Common myeloid progenitor, CD34-positive (primary cell): ENCODE data around the gene LYZL1.
"Not testable (repeated sequence)": the region's sequence is repeated elsewhere in the genome, so short reads cannot be mapped to it uniquely, and the experiment has no call there.

Experiments used
- CTCF ChIA-PET: fragments of 350-600 bp; sonication (Branson Sonifier 250); formaldehyde crosslinking; loops from one replicate; lab custom pipeline; 2021; ENCODE audit warnings: antibody characterized with exemption; lab: Charles Lee
- POLR2A ChIA-PET: fragments of 350-600 bp; sonication (Branson Sonifier 250); formaldehyde crosslinking; loops from one replicate; lab custom pipeline; 2021; ENCODE audit warnings: antibody characterized with exemption; lab: Charles Lee
- DNase-seq, 3 donors: peaks; one replicate each; pipeline versions ENCODE4 v3.0.0 to v3.0.0-alpha.2; 2013
- H3K27ac ChIP-seq, 2 experiments: 1 replicate in 1 of 2; 2 replicates in 1 of 2; pipeline ENCODE4 v1.7.0; 2013; ENCODE audit warnings: inconsistent platforms in 2 of 2, low read length in 2 of 2, mild to moderate bottlenecking in 2 of 2, low read depth in 1 of 2, moderate library complexity in 1 of 2; ENCODE audit not compliant: severe bottlenecking in 2 of 2, insufficient read depth in 1 of 2, poor library complexity in 1 of 2
- H3K27me3 ChIP-seq, 5 experiments: replicated peaks in 2 of 5; 1 replicate in 3 of 5; 2 replicates in 2 of 5; pipeline versions ENCODE4 v1.6.1 to v1.7.0; 2013; ENCODE audit warnings: low read length in 4 of 5, mild to moderate bottlenecking in 2 of 5, moderate library complexity in 2 of 5, inconsistent platforms in 1 of 5; ENCODE audit not compliant: insufficient read depth in 5 of 5, control insufficient read depth in 4 of 5
- H3K36me3 ChIP-seq, 4 experiments: 1 replicate in 2 of 4; 2 replicates in 2 of 4; pipeline versions ENCODE4 v1.6.1 to v1.7.0; 2013; ENCODE audit warnings: low read length in 3 of 4, control low read depth in 1 of 4, mild to moderate bottlenecking in 1 of 4; ENCODE audit not compliant: control insufficient read depth in 4 of 4, insufficient read depth in 4 of 4
- H3K4me1 ChIP-seq, 4 experiments: 1 replicate in 3 of 4; 2 replicates in 1 of 4; pipeline versions ENCODE4 v1.6.1 to v1.7.1; 2013; ENCODE audit warnings: low read length in 3 of 4, mild to moderate bottlenecking in 3 of 4, control low read depth in 1 of 4, inconsistent platforms in 1 of 4, moderate library complexity in 1 of 4; ENCODE audit not compliant: control insufficient read depth in 4 of 4, insufficient read depth in 4 of 4; ENCODE audit errors: control extremely low read depth in 1 of 4
- H3K4me3 ChIP-seq, 7 experiments: 1 replicate in 4 of 7; 2 replicates in 3 of 7; pipeline versions ENCODE4 v1.5.1 to v1.7.0; 2013; ENCODE audit warnings: mild to moderate bottlenecking in 7 of 7, low read length in 6 of 7, moderate library complexity in 6 of 7, inconsistent platforms in 2 of 7, low read depth in 2 of 7, control low read depth in 1 of 7; ENCODE audit not compliant: insufficient read depth in 4 of 7, control insufficient read depth in 1 of 7; ENCODE audit errors: extremely low read depth in 1 of 7
- H3K9me3 ChIP-seq, 5 experiments: 1 replicate in 4 of 5; 2 replicates in 1 of 5; pipeline versions ENCODE4 v1.6.1 to v1.7.1; 2013; ENCODE audit warnings: low read length in 4 of 5, mild to moderate bottlenecking in 2 of 5, inconsistent platforms in 1 of 5, low read depth in 1 of 5, moderate library complexity in 1 of 5; ENCODE audit not compliant: control insufficient read depth in 4 of 5, insufficient read depth in 2 of 5; ENCODE audit errors: control extremely low read depth in 1 of 5
- WGBS: methylation state at CpG from one replicate; pipeline ENCODE4 v1.1.5; 2013; ENCODE audit not compliant: insufficient coverage; 5-methylcytosine and 5-hydroxymethylcytosine counted together

Gene LYZL1

GRCh38 chr10:29304264-29304994 lies 15.6 kb downstream of the LYZL1 start:
- peak overlapping the region in 4 of 7 experiments; percentile 19 to 69 (median 40) for H3K4me3 ChIP-seq
- CTCF ChIA-PET: interaction anchor here (1.0 to 2.4 kb wide), 10 partner anchors 9 to 675 kb away, joined by 3 to 12 read pairs (median 4); partner anchors contain the start of gene BAMBI
- peaks cover 0 to 9% (median 0%) of the 10 kb centered on the region in 5 experiments for H3K9me3 ChIP-seq
- no peaks in the 10 kb centered on the region for H3K36me3 ChIP-seq
- peaks cover 0 to 5% (median 2%) of the 10 kb centered on the region in 4 experiments for H3K4me1 ChIP-seq
- WGBS: 46% methylated on average over 4 of the region's 6 CpGs
- no peak overlapping the region for H3K27ac ChIP-seq
- H3K27me3 ChIP-seq: peaks cover 0 to 10% (median 2%) of the 10 kb centered on the region in 5 experiments
- DNase-seq: peak; percentile 51 to 65 (median 52)
- POLR2A ChIA-PET: no interaction called here

- no peak overlapping the region for H3K27ac ChIP-seq
- ChIA-PET CTCF (interaction anchor here (0.5 to 2.4 kb wide), 11 partner anchors 8 to 676 kb away, joined by 3 to 12 read pairs (median 4); no protein-coding TSS in a partner anchor), POLR2A (no interaction called here)
- peak in 2 of 3 donors; percentile 61 to 66 for DNase-seq
- peaks cover 0 to 6% (median 0%) of the 10 kb centered on the region in 5 experiments for H3K9me3 ChIP-seq
- H3K4me1 ChIP-seq: peaks cover 0 to 5% (median 2%) of the 10 kb centered on the region in 4 experiments
- H3K4me3 ChIP-seq: peak overlapping the region in 4 of 7 experiments; percentile 19 to 69 (median 40)
- peaks cover 0 to 11% (median 2%) of the 10 kb centered on the region in 5 experiments for H3K27me3 ChIP-seq
- no peaks in the 10 kb centered on the region for H3K36me3 ChIP-seq
- no CpG with 5 or more reads among the region's 2 CpGs for WGBS
Observed at GRCh38 chr10:29304995-29305335, 16.1 kb downstream of the LYZL1 start.

- peaks cover 0 to 1% (median 0%) of the 10 kb centered on the region in 5 experiments for H3K9me3 ChIP-seq
- POLR2A ChIA-PET: interaction anchor here (0.6 kb wide), 1 partner anchor 55 kb away, joined by 3 read pairs; no protein-coding TSS in a partner anchor
- CTCF ChIA-PET: interaction anchor here (0.5 to 1.7 kb wide), 5 partner anchors 12 to 244 kb away, joined by 3 to 4 read pairs (median 3); no protein-coding TSS in a partner anchor
- no peak overlapping the region for H3K27ac ChIP-seq
- peaks cover 0 to 11% (median under 1%) of the 10 kb centered on the region in 5 experiments for H3K27me3 ChIP-seq
- H3K4me1 ChIP-seq: peaks cover 0 to 5% (median 4%) of the 10 kb centered on the region in 4 experiments
- peak in 2 of 3 donors; percentile 13 to 19 for DNase-seq
- WGBS: 100% methylated on average over 1 of the region's 3 CpGs
- H3K4me3 ChIP-seq: no peak overlapping the region
- no peaks in the 10 kb centered on the region for H3K36me3 ChIP-seq
Observed at GRCh38 chr10:29306688-29307087, 17.8 kb downstream of the LYZL1 start.

- H3K9me3 ChIP-seq, POLR2A ChIA-PET, DNase-seq, H3K4me1 ChIP-seq, H3K27me3 ChIP-seq, H3K27ac ChIP-seq, H3K4me3 ChIP-seq, H3K36me3 ChIP-seq: not testable (repeated sequence)
- CTCF ChIA-PET: interaction anchor here (0.9 kb wide), 1 partner anchor 54 kb away, joined by 3 read pairs; no protein-coding TSS in a partner anchor
- 79% methylated on average over 9 of the region's 11 CpGs for WGBS
Observed at GRCh38 chr10:29308142-29308541, 19.3 kb downstream of the LYZL1 start.

- Histone ChIP-seq H3K9me3 (no peaks in the 10 kb centered on the region), H3K27me3 (peaks cover 0 to 4% (median 0%) of the 10 kb centered on the region in 5 experiments), H3K36me3 (no peaks in the 10 kb centered on the region), H3K4me1 (peaks cover 0 to 5% (median 4%) of the 10 kb centered on the region in 4 experiments), H3K27ac (no peak overlapping the region), H3K4me3 (no peak overlapping the region)
- no peak for DNase-seq
- CTCF ChIA-PET: no interaction called here
- POLR2A ChIA-PET: no interaction called here
- 76% methylated on average over 3 of the region's 3 CpGs for WGBS
Observed at GRCh38 chr10:29309465-29309864, 20.6 kb downstream of the LYZL1 start.

GRCh38 chr10:29310463-29310862 lies 21.6 kb downstream of the LYZL1 start:
- POLR2A ChIA-PET, H3K36me3 ChIP-seq, H3K4me3 ChIP-seq, H3K4me1 ChIP-seq, H3K27me3 ChIP-seq, H3K9me3 ChIP-seq, H3K27ac ChIP-seq: not testable (repeated sequence)
- WGBS: 29% methylated on average over 6 of the region's 7 CpGs
- DNase-seq: peak in 1 of 3 donors; percentile 14
- CTCF ChIA-PET: interaction anchor here (1.3 kb wide), 1 partner anchor 15 kb away, joined by 3 read pairs; no protein-coding TSS in a partner anchor

- peaks cover 0 to 8% (median 6%) of the 10 kb centered on the region in 4 experiments for H3K4me1 ChIP-seq
- H3K4me3 ChIP-seq: no peak overlapping the region
- no peak overlapping the region for H3K27ac ChIP-seq
- H3K27me3 ChIP-seq: peaks cover 0 to 2% (median 0%) of the 10 kb centered on the region in 5 experiments
- CTCF ChIA-PET: interaction anchor here (1.5 kb wide), 1 partner anchor 9 kb away, joined by 6 read pairs; no protein-coding TSS in a partner anchor
- POLR2A ChIA-PET: no interaction called here
- H3K36me3 ChIP-seq: no peaks in the 10 kb centered on the region
- no CpG with 5 or more reads among the region's 3 CpGs for WGBS
- DNase-seq: no peak
- no peaks in the 10 kb centered on the region for H3K9me3 ChIP-seq
Observed at GRCh38 chr10:29313071-29313470, 24.2 kb downstream of the LYZL1 start.
